Measurements from ENCODE around the gene SHH.

Gene SHH

GRCh38 chr7:155821851-155822250 lies 9.6 kb upstream of the SHH start:
- TF ChIP-seq CTCF (IDR thresholded peaks at IDR 0.05; ENCODE audit: insufficient read depth, low read length, poor library complexity, severe bottlenecking): no peak
- no peak for TF ChIP-seq EZH2phosphoT487 (conservative IDR thresholded peaks at IDR 0.05; ENCODE audit: low read length)
- no peaks in the 10 kb centered on the region for H3K27me3 ChIP-seq (ENCODE audit: low read length)
- no peak overlapping the region for H3K4me2 ChIP-seq (ENCODE audit: low read depth, low read length, poor library complexity, severe bottlenecking)

DNA sequence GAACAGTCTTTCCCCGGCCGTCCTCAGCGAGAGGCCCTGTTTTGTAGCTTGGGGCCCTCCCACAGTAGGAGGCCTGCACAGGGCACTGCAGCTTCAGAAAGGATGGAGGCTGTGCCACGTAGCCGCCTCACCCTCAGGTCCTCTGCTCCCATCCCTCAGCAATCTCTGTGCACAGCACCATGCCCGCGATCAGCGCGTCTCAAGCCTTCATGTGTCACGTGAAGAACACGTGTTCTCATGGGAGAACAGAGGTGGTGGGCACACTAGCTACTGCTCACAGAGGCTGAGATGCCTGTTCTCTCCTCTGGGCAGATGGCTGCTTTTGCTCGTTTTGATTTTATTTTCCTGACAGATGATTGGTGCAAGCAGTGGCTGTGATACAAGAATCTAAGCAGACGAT lies 8.5 kb upstream of the SHH start:
- Histone ChIP-seq H2AFZ (ENCODE audit: low read depth, low read length, severe bottlenecking) (no peak overlapping the region), H3K9me2 (replicated peaks; ENCODE audit: insufficient read depth, low read length) (no peaks in the 10 kb centered on the region), H3K9me3 (ENCODE audit: insufficient read depth, low read length) (no peaks in the 10 kb centered on the region), H3K4me2 (ENCODE audit: low read depth, low read length, poor library complexity, severe bottlenecking) (no peak overlapping the region), H3K4me3 (ENCODE audit: insufficient read depth, low read length, poor library complexity, severe bottlenecking) (no peak overlapping the region), H3K36me3 (ENCODE audit: low read length) (no peaks in the 10 kb centered on the region), H3K27ac (ENCODE audit: low read depth, low read length) (no peak overlapping the region), H4K20me1 (ENCODE audit: low read depth, low read length) (no peaks in the 10 kb centered on the region), H3K9ac (ENCODE audit: low read length) (no peak overlapping the region), H3K79me2 (ENCODE audit: insufficient read depth, low read length) (no peaks in the 10 kb centered on the region), H3K27me3 (ENCODE audit: low read length) (no peaks in the 10 kb centered on the region), H3F3A (ENCODE audit: insufficient read depth) (no peaks in the 10 kb centered on the region)
- TF ChIP-seq EZH2phosphoT487 (conservative IDR thresholded peaks at IDR 0.05; ENCODE audit: low read length) (no peak), CTCF (IDR thresholded peaks at IDR 0.05; ENCODE audit: insufficient read depth, low read length, poor library complexity, severe bottlenecking) (no peak)

More at GRCh38 chr7:155821851-155822250, 9.6 kb upstream of the SHH start:
- Histone ChIP-seq H3K27ac (ENCODE audit: low read depth, low read length) (no peak overlapping the region), H4K20me1 (ENCODE audit: low read depth, low read length) (no peaks in the 10 kb centered on the region), H3K9ac (ENCODE audit: low read length) (no peak overlapping the region), H3F3A (ENCODE audit: insufficient read depth) (no peaks in the 10 kb centered on the region), H2AFZ (ENCODE audit: low read depth, low read length, severe bottlenecking) (no peak overlapping the region), H3K9me2 (replicated peaks; ENCODE audit: insufficient read depth, low read length) (no peaks in the 10 kb centered on the region), H3K9me3 (ENCODE audit: insufficient read depth, low read length) (no peaks in the 10 kb centered on the region), H3K4me3 (ENCODE audit: insufficient read depth, low read length, poor library complexity, severe bottlenecking) (no peak overlapping the region), H3K36me3 (ENCODE audit: low read length) (no peaks in the 10 kb centered on the region), H3K79me2 (ENCODE audit: insufficient read depth, low read length) (no peaks in the 10 kb centered on the region)

GRCh38 chr7:155820246-155820645 lies 8.0 kb upstream of the SHH start:
- Histone ChIP-seq H3K9me3 (ENCODE audit: insufficient read depth, low read length) (no peaks in the 10 kb centered on the region), H3K4me3 (ENCODE audit: insufficient read depth, low read length, poor library complexity, severe bottlenecking) (no peak overlapping the region), H2AFZ (ENCODE audit: low read depth, low read length, severe bottlenecking) (no peak overlapping the region), H3K79me2 (ENCODE audit: insufficient read depth, low read length) (no peaks in the 10 kb centered on the region), H3K27me3 (ENCODE audit: low read length) (no peaks in the 10 kb centered on the region), H4K20me1 (ENCODE audit: low read depth, low read length) (no peaks in the 10 kb centered on the region), H3K27ac (ENCODE audit: low read depth, low read length) (no peak overlapping the region), H3K9ac (ENCODE audit: low read length) (no peak overlapping the region), H3F3A (ENCODE audit: insufficient read depth) (no peaks in the 10 kb centered on the region), H3K4me2 (ENCODE audit: low read depth, low read length, poor library complexity, severe bottlenecking) (no peak overlapping the region), H3K9me2 (replicated peaks; ENCODE audit: insufficient read depth, low read length) (no peaks in the 10 kb centered on the region), H3K36me3 (ENCODE audit: low read length) (no peaks in the 10 kb centered on the region)
- TF ChIP-seq EZH2phosphoT487 (conservative IDR thresholded peaks at IDR 0.05; ENCODE audit: low read length) (no peak), CTCF (IDR thresholded peaks at IDR 0.05; ENCODE audit: insufficient read depth, low read length, poor library complexity, severe bottlenecking) (no peak)
